ENCODE measurements around the gene PLCB1. TPM values are rescaled to one million over a fixed set of nuclear protein-coding genes. Genes with fewer than 3 reads are reported as not detected.
"Not testable (repeated sequence)": the region's sequence is repeated elsewhere in the genome, so short reads cannot be mapped to it uniquely, and the experiment has no call there.

PLCB1 gene
- total RNA-seq (2014; rRNA removed; shearing (Covaris generic)) = 2.3 and 2.9 TPM in 2 replicates

GRCh38 chr20:8131598-8132483 is at the start of gene PLCB1:
TSS of gene PLCB1 (plus strand) at chr20:8132266. CDS start at chr20:8132652, 386 bp downstream.
- DNase-seq (ENCODE audit: low read depth) = peak; percentile 88

GRCh38 chr20:8082989-8083388 is 49.1 kb upstream of the PLCB1 start:
- DNase-seq (ENCODE audit: low read depth) = no peak

- no peak for DNase-seq (ENCODE audit: low read depth)
Measured at GRCh38 chr20:8089668-8090067, 42.4 kb upstream of the PLCB1 start.

- DNase-seq (ENCODE audit: low read depth) = no peak
Measured at GRCh38 chr20:8094415-8094818, 37.6 kb upstream of the PLCB1 start.

GRCh38 chr20:8094850-8095249 is 37.2 kb upstream of the PLCB1 start:
- DNase-seq (ENCODE audit: low read depth) = no peak

- DNase-seq (ENCODE audit: low read depth) = no peak
Measured at GRCh38 chr20:8095648-8096572, 36.2 kb upstream of the PLCB1 start.

- no peak for DNase-seq (ENCODE audit: low read depth)
Measured at GRCh38 chr20:8097307-8097706, 34.8 kb upstream of the PLCB1 start.

GRCh38 chr20:8104252-8104651 is 27.8 kb upstream of the PLCB1 start:
- no peak for DNase-seq (ENCODE audit: low read depth)

GRCh38 chr20:8114612-8115011 is 17.5 kb upstream of the PLCB1 start:
- not testable (repeated sequence) for DNase-seq (ENCODE audit: low read depth)

- no peak for DNase-seq (ENCODE audit: low read depth)
Measured at GRCh38 chr20:8115436-8115835, 16.6 kb upstream of the PLCB1 start.

GRCh38 chr20:8116067-8116811 is 15.8 kb upstream of the PLCB1 start:
- DNase-seq (ENCODE audit: low read depth) = peak; percentile 17

- DNase-seq (ENCODE audit: low read depth) = no peak
Measured at GRCh38 chr20:8117636-8118035, 14.4 kb upstream of the PLCB1 start.

- DNase-seq (ENCODE audit: low read depth) = no peak
Measured at GRCh38 chr20:8118039-8118438, 14.0 kb upstream of the PLCB1 start.

- no peak for DNase-seq (ENCODE audit: low read depth)
Measured at GRCh38 chr20:8118760-8119159, 13.3 kb upstream of the PLCB1 start.

GRCh38 chr20:8121666-8122065 is 10.4 kb upstream of the PLCB1 start:
- DNase-seq (ENCODE audit: low read depth) = no peak

- DNase-seq (ENCODE audit: low read depth) = no peak
Measured at GRCh38 chr20:8124639-8125038, 7.4 kb upstream of the PLCB1 start.

- no peak for DNase-seq (ENCODE audit: low read depth)
Measured at GRCh38 chr20:8126181-8126580, 5.9 kb upstream of the PLCB1 start.

- no peak for DNase-seq (ENCODE audit: low read depth)
Measured at GRCh38 chr20:8126841-8127378, 5.2 kb upstream of the PLCB1 start.

- no peak for DNase-seq (ENCODE audit: low read depth)
Measured at GRCh38 chr20:8127553-8128255, 4.4 kb upstream of the PLCB1 start.

- DNase-seq (ENCODE audit: low read depth) = no peak
Measured at GRCh38 chr20:8128291-8129060, 3.6 kb upstream of the PLCB1 start.

Data from Daoy (cell line).